Progenitor cell of endocrine pancreas (in vitro differentiated cells): ENCODE measurements around the gene LRRC73. TPM values are rescaled to one million over a fixed set of nuclear protein-coding genes. Genes with fewer than 3 reads are reported as not detected.

Source experiments
- DNase-seq: peaks from one replicate; pipeline ENCODE4 v3.0.0; 2021; ENCODE audit warnings: low spot score; ENCODE audit not compliant: unreplicated experiment
- H3K27ac Mint-ChIP-seq: 2 replicates; pipeline ENCODE4 v1.8.0; 2021; ENCODE audit warnings: mild to moderate bottlenecking, moderate library complexity, mixed read lengths
- H3K27me3 Mint-ChIP-seq: 2 replicates; pipeline ENCODE4 v1.8.0; 2021; ENCODE audit warnings: mixed read lengths
- H3K36me3 Mint-ChIP-seq: 2 replicates; pipeline ENCODE4 v1.8.0; 2022; ENCODE audit warnings: mixed read lengths; ENCODE audit not compliant: insufficient read depth
- H3K4me1 Mint-ChIP-seq: 2 replicates; pipeline ENCODE4 v1.8.0; 2021; ENCODE audit warnings: low read depth, mixed read lengths
- H3K4me3 Mint-ChIP-seq: 2 replicates; pipeline ENCODE4 v1.8.0; 2021; ENCODE audit warnings: low read depth, mild to moderate bottlenecking, moderate library complexity, mixed read lengths
- H3K9me3 Mint-ChIP-seq: 2 replicates; pipeline ENCODE4 v1.8.0; 2021; ENCODE audit warnings: low read depth, mixed read lengths
- CTCF ChIP-seq: fragments of 200-600 bp; sonication (generic); IDR thresholded peaks from one replicate; pipeline ENCODE4 v1.5.0; 2021; ENCODE audit warnings: antibody characterized with exemption, mild to moderate bottlenecking; ENCODE audit not compliant: unreplicated experiment
- total RNA-seq: library from RNA; stranded (reverse); gene quantifications from 2 replicates; pipeline ENCODE4 v1.2.1, GENCODE V29; 2021

The LRRC73 gene
- total RNA-seq, 1 donor from 2014 or later = 1.5 TPM

GRCh38 chr6:43516697-43517504, 6.8 kb upstream of the LRRC73 start, which contains the start of the genes POLR1C and YIPF3:
Gene POLR1C (plus strand): TSS chr6:43517089. CDS start chr6:43517110, 21 bp downstream.
Gene YIPF3 (minus strand): TSS chr6:43516926. CDS start chr6:43516807, 119 bp downstream.
- H3K27me3 Mint-ChIP-seq = no peaks in the 10 kb centered on the region
- DNase-seq = peak; percentile 90
- no peaks in the 10 kb centered on the region for H3K9me3 Mint-ChIP-seq
- no peak for TF ChIP-seq CTCF
- no peak within 1 kb of the TSS for H3K27ac Mint-ChIP-seq
- H3K4me3 Mint-ChIP-seq = no peak within 1 kb of the TSS
- H3K4me1 Mint-ChIP-seq = peaks cover 14% of the 10 kb centered on the region
- H3K36me3 Mint-ChIP-seq = peaks cover 19% of the 10 kb centered on the region

GRCh38 chr6:43516367-43516696, 6.2 kb upstream of the LRRC73 start:
- Mint-ChIP-seq H3K27me3 (no peaks in the 10 kb centered on the region), H3K9me3 (no peaks in the 10 kb centered on the region), H3K4me3 (no peak overlapping the region), H3K4me1 (peaks cover 14% of the 10 kb centered on the region), H3K27ac (no peak overlapping the region), H3K36me3 (peaks cover 23% of the 10 kb centered on the region)
- no peak for TF ChIP-seq CTCF
- DNase-seq = no peak

- Mint-ChIP-seq H3K36me3 (peaks cover 20% of the 10 kb centered on the region), H3K4me1 (peaks cover 14% of the 10 kb centered on the region)
- DNase-seq = no peak
Observed at GRCh38 chr6:43515808-43516207, 5.7 kb upstream of the LRRC73 start.

GRCh38 chr6:43511824-43512415, 1.8 kb upstream of the LRRC73 start:
- TF ChIP-seq CTCF = no peak
- no peak overlapping the region for H3K27ac Mint-ChIP-seq
- H3K4me3 Mint-ChIP-seq = no peak overlapping the region
- peaks cover 18% of the 10 kb centered on the region for H3K36me3 Mint-ChIP-seq
- DNase-seq = no peak
- H3K9me3 Mint-ChIP-seq = no peaks in the 10 kb centered on the region
- H3K4me1 Mint-ChIP-seq = peaks cover 18% of the 10 kb centered on the region
- peaks cover 20% of the 10 kb centered on the region for H3K27me3 Mint-ChIP-seq

More at GRCh38 chr6:43515808-43516207, 5.7 kb upstream of the LRRC73 start:
- no peak overlapping the region for H3K27ac Mint-ChIP-seq
- no peaks in the 10 kb centered on the region for H3K9me3 Mint-ChIP-seq
- H3K27me3 Mint-ChIP-seq = no peaks in the 10 kb centered on the region
- TF ChIP-seq CTCF = no peak
- no peak overlapping the region for H3K4me3 Mint-ChIP-seq

- peaks cover 20% of the 10 kb centered on the region for H3K36me3 Mint-ChIP-seq
Observed at GRCh38 chr6:43510827-43511163, 649 bp upstream of the LRRC73 start.

More at GRCh38 chr6:43510827-43511163, 649 bp upstream of the LRRC73 start:
- H3K9me3 Mint-ChIP-seq = no peaks in the 10 kb centered on the region
- H3K4me3 Mint-ChIP-seq = peak overlapping the region; percentile 78
- TF ChIP-seq CTCF = no peak
- no peak overlapping the region for H3K27ac Mint-ChIP-seq
- H3K4me1 Mint-ChIP-seq = peaks cover 12% of the 10 kb centered on the region
- no peak for DNase-seq
- H3K27me3 Mint-ChIP-seq = peaks cover 20% of the 10 kb centered on the region
